Measurements from ENCODE around the gene MFNG.

The MFNG gene

DNA sequence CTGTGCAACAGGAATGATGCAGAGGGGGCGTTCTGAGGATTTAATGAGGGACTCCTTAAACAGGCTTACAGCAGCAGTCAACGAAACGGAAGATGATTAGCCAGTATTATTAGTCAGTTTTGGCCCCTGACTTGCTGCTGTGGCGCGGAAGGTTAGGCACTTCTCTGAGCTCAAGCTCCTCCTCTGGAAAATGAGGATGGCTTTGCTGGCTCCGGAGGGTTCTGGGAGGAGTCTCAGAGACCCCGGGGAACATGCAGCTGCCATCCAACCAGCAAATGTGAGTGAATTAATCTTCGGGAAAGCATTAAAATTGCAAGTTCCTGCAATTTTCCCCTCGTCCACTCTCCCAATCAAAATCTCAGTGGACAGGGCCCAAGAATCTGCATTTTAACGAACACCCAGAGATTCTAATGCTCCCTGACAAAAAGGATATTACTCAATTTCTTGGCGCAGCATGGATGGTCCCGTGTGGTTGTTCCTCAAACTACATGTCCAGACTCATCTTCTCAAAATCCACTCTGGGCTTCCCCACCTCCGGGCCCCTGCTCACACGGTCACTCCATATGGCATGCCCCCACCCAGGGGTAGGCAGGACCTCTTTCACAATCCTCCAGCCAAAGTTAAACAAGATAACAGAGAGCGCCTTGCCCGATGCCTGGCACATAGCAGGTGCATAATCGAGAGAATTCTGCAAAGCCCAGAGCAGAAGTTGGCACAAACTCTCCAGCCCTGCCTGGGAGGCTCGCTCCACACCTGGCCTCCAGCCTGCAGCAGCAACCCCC is 65.3 kb downstream of the MFNG start:
- no peak for DNase-seq

DNA sequence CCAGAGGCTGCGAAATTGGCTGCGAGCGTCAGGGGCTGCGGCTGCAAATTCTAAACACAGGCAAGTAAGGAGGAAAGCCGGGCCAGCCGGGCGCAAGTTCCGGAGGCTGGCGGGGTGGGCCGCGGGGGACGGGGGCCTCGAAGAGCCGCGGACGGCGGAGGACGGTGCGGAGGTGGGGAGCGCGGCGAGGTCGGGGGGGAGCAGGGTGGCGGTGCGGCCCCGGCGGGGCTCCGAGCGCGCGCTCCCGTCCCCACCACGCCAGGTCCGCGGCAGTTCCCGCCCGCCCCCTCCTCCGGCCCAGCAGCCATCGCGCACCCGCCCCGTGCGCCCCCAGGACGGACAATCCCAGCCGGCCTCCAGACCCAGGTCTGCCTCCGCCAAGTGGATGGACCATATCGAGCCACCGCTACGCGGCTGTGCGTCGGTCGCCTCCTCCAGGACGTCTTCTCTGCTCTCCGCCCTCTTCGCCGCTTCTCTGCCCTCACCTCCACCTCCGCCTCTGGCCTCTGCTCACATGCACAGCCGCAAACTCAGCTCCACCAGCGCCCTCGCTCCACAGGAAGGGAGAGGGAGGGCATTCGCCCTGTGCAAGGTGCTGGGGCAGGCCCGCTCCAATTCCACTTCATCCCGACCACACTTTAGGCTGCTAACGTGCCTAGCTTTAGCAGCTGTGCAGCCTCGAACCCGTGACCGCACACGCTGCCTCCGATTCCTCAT is 66.1 kb downstream of the MFNG start:
- no peak for DNase-seq

GRCh38 chr22:37419370-37419968 is 66.7 kb downstream of the MFNG start:
- DNase-seq, result no peak

All from activated CD4-positive, alpha-beta T cell treated with anti-CD3 and anti-CD28 coated beads for 1 hour (primary cell).